ENCODE measurements around the gene MALSU1.

DNA sequence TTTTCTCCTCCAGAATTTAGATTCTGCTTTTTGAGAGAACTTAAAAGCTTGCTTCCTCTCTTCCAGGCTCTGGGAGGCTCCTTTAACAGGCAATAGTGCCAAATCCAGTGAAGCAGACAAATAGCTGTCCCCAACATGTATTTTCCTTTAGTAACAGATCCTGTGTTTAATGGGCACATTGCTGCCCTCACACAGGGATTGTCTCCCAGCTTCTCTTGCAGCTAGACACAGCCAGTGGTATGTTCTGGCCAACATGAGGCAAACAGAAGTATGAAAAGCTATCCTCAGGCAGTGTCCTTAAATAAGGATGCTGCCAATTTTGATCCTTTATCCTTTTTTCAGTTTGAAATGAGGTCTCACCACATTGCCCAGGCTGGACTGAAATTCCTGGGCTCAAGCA, 38.2 kb downstream of the MALSU1 start:
- TF ChIP-seq, protein P1, sequence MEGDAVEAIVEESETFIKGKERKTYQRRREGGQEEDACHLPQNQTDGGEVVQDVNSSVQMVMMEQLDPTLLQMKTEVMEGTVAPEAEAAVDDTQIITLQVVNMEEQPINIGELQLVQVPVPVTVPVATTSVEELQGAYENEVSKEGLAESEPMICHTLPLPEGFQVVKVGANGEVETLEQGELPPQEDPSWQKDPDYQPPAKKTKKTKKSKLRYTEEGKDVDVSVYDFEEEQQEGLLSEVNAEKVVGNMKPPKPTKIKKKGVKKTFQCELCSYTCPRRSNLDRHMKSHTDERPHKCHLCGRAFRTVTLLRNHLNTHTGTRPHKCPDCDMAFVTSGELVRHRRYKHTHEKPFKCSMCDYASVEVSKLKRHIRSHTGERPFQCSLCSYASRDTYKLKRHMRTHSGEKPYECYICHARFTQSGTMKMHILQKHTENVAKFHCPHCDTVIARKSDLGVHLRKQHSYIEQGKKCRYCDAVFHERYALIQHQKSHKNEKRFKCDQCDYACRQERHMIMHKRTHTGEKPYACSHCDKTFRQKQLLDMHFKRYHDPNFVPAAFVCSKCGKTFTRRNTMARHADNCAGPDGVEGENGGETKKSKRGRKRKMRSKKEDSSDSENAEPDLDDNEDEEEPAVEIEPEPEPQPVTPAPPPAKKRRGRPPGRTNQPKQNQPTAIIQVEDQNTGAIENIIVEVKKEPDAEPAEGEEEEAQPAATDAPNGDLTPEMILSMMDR (conservative IDR thresholded peaks at IDR 0.05 in 1 of 2, IDR thresholded peaks at IDR 0.05 in 1 of 2; ENCODE audit: low read depth in 1 of 2, low read length in 2 of 2), result no peak
- no peak for TF ChIP-seq EZH2 (IDR thresholded peaks at IDR 0.05; ENCODE audit: low read length, missing control alignments)

Measured in fibroblast of lung (primary cell).